GM21825 (cell line): Measurements from ENCODE around the gene PRKCD.
A peak's percentile ranks its signal among the peaks of the same experiment; 100 is the strongest.

Experiments used
- ATAC-seq: cut with Tn5 transposase; IDR thresholded peaks from one replicate; pipeline ENCODE4 v1.9.1; 2021; ENCODE audit warnings: mild to moderate bottlenecking, moderate library complexity; ENCODE audit not compliant: unreplicated experiment

The PRKCD gene

DNA sequence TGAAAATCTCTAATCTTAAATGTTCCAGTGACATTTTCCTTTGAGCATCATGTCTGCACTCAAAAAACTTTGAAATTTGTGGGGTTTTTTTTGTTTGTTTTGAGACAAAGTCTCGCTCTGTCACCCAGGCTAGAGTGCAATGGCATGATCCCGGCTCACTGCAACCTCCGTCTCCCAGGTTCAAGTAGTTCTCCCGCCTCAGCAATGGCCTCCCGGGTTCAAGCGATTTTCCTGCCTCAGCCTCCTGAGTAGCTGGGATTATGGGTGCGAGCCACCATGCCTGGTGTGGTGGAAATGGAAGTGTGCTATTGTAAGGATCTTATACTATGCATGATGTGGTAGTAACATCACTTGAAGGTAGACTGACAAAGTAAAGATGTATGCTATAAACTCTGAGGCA is 52.3 kb downstream of the PRKCD start:
- ATAC-seq, result no peak

DNA sequence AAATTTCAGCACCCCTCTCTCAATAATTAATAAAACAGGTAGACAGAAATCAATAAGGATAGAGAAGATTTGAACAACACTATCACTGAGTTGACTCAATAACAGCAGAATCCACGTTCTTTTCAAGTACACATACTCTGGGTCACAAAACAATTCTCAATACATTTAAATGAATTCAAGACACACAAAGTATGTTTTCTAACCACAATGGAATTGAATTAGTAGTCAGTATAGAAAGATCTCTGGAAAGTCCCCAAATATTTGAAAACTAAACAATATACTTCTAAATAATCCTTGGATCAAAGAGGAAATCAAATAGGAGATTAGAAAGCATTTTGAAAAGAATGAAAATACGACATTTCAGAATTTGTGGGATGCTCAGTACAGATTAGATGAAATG is 54.8 kb downstream of the PRKCD start:
- ATAC-seq, result no peak

GRCh38 chr3:53216723-53217122 is 55.7 kb downstream of the PRKCD start:
- no peak for ATAC-seq

GRCh38 chr3:53217175-53217574 is 56.2 kb downstream of the PRKCD start:
- ATAC-seq, result no peak

- no peak for ATAC-seq
These were observed 57.1 kb downstream of the PRKCD start for GRCh38 chr3:53218131-53218530.

- ATAC-seq, result peak; percentile 74
These were observed 59.0 kb downstream of the PRKCD start for GRCh38 chr3:53219895-53220483.

GRCh38 chr3:53221345-53221744 is 60.3 kb downstream of the PRKCD start:
- ATAC-seq, result no peak

- ATAC-seq, result no peak
These were observed 60.8 kb downstream of the PRKCD start for GRCh38 chr3:53221827-53222182.

DNA sequence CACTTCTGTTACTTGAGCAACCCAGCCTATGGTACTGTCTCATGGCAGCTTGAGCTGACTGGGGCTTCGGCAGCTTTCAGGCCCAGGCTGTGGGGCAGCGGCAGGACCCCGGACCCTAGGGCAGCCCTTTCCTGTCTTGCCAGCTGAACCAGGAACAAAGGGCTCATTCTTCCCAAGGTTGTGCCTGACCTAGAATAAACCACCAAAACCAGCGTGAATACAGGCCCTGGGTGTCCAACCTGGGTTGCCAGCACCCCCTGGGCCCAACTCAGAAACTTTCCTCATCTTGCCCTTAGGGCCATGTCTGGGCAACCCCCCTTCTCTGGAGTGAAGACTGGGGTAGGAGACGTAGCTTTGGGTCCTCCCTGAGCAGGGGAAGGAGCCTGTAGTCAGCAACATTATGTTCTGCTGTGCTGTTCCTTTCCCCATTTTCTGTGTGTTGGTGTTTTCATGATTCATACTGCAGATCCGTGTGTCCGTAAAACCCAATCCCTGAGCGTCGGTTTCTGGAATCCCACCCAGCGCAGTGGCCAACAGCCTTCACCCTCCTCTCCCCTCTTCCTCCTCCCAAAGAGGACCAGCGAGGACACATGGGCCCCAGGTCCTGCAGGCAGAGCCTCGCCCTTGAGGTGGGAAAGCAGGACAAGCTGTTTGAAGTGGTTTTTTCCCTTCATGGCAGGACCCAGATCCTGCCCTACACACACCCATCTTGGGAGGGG is 61.3 kb downstream of the PRKCD start:
- ATAC-seq, result no peak

DNA sequence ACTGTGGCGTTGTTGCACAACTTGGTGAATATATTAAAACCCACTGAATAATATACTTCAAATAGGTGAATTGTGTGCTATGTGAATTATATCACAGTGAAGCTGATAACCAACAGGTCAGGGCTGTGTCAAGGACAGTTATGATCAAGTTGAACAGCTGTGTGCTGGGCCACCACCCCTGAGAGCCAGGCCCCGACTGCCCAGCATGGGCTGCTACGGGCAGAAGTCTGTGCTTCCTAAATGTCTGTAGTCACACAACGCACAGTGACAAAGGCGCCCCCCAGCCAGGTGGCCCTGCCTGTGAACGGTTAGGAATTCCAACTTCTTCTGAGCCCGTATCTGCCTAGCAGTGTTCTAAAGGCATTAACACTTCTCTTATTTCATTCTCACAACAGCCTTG is 62.0 kb downstream of the PRKCD start:
- ATAC-seq, result no peak

DNA sequence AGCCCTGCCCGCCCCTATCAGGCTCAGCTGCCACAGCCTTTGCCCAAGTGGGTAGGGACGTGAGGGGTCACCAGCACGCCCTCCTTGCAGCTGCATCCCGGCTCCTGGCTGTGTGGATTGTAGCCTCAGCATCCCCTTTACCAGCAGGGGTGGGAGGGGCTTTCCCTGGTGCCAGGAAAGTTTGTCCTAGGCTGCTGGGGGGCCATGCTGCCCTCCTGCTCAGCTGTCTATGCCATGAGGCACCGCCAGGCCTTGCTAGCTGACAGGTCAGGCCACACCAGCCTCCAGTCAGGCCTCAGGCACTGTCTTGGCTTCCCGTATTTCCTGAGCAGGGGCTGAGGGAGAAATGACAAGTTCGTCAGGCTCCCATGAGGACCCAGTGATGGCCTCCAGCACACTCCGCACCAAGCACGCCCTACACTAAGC is 62.5 kb downstream of the PRKCD start:
- no peak for ATAC-seq

DNA sequence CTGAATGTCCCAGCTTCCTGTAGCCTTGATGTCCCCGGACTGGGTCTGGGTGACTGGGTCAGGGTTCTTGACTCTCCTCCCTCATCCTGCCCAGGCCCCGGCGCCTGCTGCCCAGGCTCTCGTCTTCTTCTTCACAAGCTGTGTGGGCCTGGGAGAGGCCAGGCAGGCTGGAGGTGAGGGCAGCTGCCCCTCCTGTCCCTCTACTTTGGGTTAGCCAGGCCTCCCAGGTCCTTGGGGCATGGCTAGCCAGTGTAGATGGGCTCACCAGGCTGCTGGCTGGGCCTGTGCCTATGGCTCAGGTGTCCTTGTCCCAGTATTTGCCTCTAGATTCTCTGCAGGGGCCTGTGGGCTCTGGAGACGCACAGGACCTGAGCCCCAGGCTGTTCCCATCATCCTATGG is 63.0 kb downstream of the PRKCD start:
- ATAC-seq, result no peak

- ATAC-seq, result no peak
These were observed 63.5 kb downstream of the PRKCD start for GRCh38 chr3:53224536-53224935.

GRCh38 chr3:53225181-53225580 is 64.2 kb downstream of the PRKCD start:
- ATAC-seq, result no peak

DNA sequence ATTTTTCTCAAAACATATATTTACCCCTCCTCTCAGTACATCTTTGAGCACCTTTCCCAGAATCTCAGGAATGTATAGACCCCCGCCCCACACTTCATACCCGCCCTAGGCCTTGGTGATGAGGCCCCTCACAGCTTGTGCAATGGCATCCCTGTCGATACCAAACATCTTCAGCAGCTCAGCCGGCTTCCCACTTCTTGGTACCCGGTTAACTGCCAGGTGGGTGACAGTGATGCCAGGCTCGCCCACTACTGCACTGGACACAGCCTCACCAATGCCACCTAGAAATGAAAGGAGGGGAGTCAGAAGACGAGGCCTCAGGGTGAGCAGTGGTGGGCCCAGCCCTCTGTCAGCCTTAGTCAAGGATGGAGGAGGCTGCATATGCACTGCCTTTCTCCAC is 64.6 kb downstream of the PRKCD start:
- ATAC-seq, result no peak

GRCh38 chr3:53226142-53226840 is 65.3 kb downstream of the PRKCD start:
- no peak for ATAC-seq

GRCh38 chr3:53226841-53227407 is 65.9 kb downstream of the PRKCD start:
- no peak for ATAC-seq

DNA sequence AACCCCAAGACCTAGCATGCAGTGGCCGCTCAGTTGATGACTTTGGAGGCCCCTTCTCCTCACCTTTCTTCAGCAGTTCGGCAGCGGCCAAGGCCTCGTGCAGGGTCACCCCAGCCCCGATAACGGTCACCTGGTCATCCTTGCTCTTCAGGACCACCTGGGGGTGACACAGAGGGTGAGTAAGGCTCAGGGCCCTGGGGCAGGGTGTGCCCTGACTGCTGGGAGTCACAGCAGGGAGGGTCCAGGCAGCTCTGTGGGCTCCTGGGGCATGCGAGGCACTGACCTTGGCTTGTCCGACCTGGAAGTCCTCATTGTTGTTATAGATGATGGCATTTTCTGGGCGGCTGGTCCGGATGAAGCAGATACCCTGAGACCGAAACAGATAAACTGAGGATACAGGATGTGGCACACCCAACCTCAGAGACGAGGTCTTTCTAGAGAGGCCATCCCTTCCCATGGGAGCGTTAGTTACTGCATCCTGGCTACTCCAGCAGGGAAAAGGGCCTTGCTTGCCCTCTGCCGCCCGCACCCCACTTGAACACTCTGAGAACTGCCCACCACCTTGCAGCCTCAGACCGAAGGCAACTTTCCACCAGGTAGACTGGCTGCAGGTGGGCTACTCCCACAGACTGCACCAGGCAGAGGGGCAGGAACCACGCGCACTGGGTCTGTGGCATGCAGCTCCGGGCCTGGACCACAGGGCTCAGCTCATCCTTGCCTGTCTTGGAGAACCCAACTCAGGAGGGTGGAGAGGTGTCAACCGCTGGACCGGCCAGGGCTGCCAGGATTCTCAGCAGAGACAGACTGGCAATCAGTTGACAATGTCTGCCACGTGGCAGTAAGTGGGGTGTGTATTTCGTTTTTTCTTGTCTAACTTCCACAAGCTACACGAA is 67.2 kb downstream of the PRKCD start:
- ATAC-seq, result no peak

GRCh38 chr3:53229171-53229570 is 68.2 kb downstream of the PRKCD start:
- ATAC-seq, result no peak

DNA sequence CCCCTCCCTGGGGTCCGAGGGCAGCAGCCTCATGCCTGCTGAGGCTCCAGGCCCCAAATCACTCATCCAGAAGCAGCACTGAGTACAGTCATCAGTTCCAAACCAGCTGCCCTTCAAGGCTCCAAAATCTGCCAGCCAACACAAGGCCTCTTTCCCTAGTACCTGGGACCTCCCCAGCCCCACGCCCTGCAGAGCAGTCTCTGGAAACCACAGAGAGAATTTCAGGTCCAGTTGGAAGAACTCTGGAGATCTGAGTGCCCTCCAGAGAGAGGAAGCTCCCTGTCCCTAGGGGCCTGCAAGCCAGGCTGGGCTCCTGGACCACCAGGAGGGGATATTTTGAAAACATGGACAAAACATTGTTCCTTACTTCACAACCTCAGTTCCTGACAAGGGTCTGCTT is 68.6 kb downstream of the PRKCD start:
- no peak for ATAC-seq

DNA sequence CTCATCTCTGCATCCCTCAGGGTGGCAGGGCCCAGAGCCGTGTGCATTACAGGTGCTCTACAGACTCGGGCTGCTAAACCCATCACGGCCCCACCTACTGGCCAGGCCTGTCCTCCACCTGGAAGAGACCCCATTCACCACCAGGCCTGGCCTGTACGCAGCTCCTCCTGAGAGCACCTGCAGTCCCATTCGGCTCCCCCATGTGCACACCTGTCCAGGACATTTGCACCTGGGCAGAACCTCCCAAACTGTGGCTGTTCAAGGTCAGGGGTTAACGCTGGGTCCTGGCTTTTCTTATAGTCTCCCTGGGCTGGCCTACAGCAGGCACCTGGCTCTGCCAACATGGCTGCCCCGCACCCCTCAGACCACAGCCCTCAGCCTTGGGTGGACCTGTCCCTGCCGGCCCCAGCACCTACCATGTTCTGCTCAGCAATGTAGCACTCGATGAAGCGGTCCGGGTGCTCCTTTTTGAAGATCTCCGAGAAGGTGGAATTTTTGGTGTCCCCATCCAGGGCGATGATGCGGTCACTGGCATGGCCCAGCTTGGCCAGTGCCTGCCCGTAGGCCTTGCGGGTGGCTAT is 69.1 kb downstream of the PRKCD start:
- no peak for ATAC-seq
